Measurements from ENCODE around the gene TMOD1. TPM values are rescaled to one million over a fixed set of nuclear protein-coding genes. Genes with fewer than 3 reads are reported as not detected.

Gene TMOD1
- total and polyA plus RNA-seq, 2 experiments from 2014 or later = 0.69 to 4.5 TPM

- ATAC-seq = no peak
- no peaks in the 10 kb centered on the region for H3K27me3 Mint-ChIP-seq (ENCODE audit: insufficient read depth, low read depth, poor library complexity)
- Histone ChIP-seq H3K4me2 (no peak overlapping the region), H3K79me2 (replicated peaks; ENCODE audit: insufficient read depth) (no peaks in the 10 kb centered on the region), H4K20me1 (replicated peaks; ENCODE audit: insufficient read depth) (no peaks in the 10 kb centered on the region; the same call in 1 of the 2 replicates), H3K27me3 (ENCODE audit: insufficient read depth) (no peaks in the 10 kb centered on the region), H3K4me3 (no peak overlapping the region), H3K4me1 (ENCODE audit: insufficient read depth) (no peaks in the 10 kb centered on the region), H3F3A (replicated peaks; ENCODE audit: low read depth) (no peaks in the 10 kb centered on the region), H3K36me3 (ENCODE audit: insufficient read depth) (no peaks in the 10 kb centered on the region), H2AFZ (no peak overlapping the region), H3K9me2 (ENCODE audit: insufficient read depth) (peaks cover 3% of the 10 kb centered on the region; the same call in 1 of the 2 replicates), H3K27ac (ENCODE audit: low read depth) (no peak overlapping the region)
- H3K4me1 Mint-ChIP-seq = no peaks in the 10 kb centered on the region
- H3K36me3 Mint-ChIP-seq (ENCODE audit: low read depth) = no peaks in the 10 kb centered on the region
- H3K9me3 Mint-ChIP-seq = no peaks in the 10 kb centered on the region; the same call in 2 of the 3 replicates
- no peak overlapping the region for H3K27ac Mint-ChIP-seq
- no peak overlapping the region for H3K4me3 Mint-ChIP-seq
- DNase-seq (ENCODE audit: low spot score) = no peak
- TF ChIP-seq NANOG (IDR thresholded peaks at IDR 0.05; ENCODE audit: borderline replicate concordance) (no peak), REST (IDR thresholded peaks at IDR 0.05; ENCODE audit: unreplicated experiment) (no peak), ZNF114 (CRISPR knock-in tag; IDR thresholded peaks at IDR 0.05) (no peak), POLR2AphosphoS5 (IDR thresholded peaks at IDR 0.05; ENCODE audit: low read depth) (no peak), JUNB (IDR thresholded peaks at IDR 0.05; ENCODE audit: unreplicated experiment) (no peak), EZH2 (IDR thresholded peaks at IDR 0.05; ENCODE audit: low read depth, unreplicated experiment) (no peak), ZNF331 (CRISPR knock-in tag; IDR thresholded peaks at IDR 0.05; ENCODE audit: low read depth) (no peak)
- TF ChIP-seq, protein P1, sequence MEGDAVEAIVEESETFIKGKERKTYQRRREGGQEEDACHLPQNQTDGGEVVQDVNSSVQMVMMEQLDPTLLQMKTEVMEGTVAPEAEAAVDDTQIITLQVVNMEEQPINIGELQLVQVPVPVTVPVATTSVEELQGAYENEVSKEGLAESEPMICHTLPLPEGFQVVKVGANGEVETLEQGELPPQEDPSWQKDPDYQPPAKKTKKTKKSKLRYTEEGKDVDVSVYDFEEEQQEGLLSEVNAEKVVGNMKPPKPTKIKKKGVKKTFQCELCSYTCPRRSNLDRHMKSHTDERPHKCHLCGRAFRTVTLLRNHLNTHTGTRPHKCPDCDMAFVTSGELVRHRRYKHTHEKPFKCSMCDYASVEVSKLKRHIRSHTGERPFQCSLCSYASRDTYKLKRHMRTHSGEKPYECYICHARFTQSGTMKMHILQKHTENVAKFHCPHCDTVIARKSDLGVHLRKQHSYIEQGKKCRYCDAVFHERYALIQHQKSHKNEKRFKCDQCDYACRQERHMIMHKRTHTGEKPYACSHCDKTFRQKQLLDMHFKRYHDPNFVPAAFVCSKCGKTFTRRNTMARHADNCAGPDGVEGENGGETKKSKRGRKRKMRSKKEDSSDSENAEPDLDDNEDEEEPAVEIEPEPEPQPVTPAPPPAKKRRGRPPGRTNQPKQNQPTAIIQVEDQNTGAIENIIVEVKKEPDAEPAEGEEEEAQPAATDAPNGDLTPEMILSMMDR (conservative IDR thresholded peaks at IDR 0.05; ENCODE audit: low read depth in 2 of 2) = no peak
These were observed 13.6 kb upstream of the TMOD1 start for GRCh38 chr9:97487861-97488260.

- Histone ChIP-seq H3K4me2 (no peak overlapping the region), H3K79me2 (replicated peaks; ENCODE audit: insufficient read depth) (no peaks in the 10 kb centered on the region), H4K20me1 (replicated peaks; ENCODE audit: insufficient read depth) (no peaks in the 10 kb centered on the region; the same call in 1 of the 2 replicates), H3K36me3 (ENCODE audit: insufficient read depth) (no peaks in the 10 kb centered on the region), H3K4me1 (ENCODE audit: insufficient read depth) (no peaks in the 10 kb centered on the region), H3F3A (replicated peaks; ENCODE audit: low read depth) (no peaks in the 10 kb centered on the region), H3K9me2 (ENCODE audit: insufficient read depth) (peaks cover 5% of the 10 kb centered on the region), H3K4me3 (no peak overlapping the region), H2AFZ (no peak overlapping the region), H3K27me3 (ENCODE audit: insufficient read depth) (no peaks in the 10 kb centered on the region), H3K27ac (ENCODE audit: low read depth) (no peak overlapping the region)
- Mint-ChIP-seq H3K4me1 (no peaks in the 10 kb centered on the region), H3K27me3 (ENCODE audit: insufficient read depth, low read depth, poor library complexity) (peaks cover 2% of the 10 kb centered on the region), H3K36me3 (ENCODE audit: low read depth) (no peaks in the 10 kb centered on the region), H3K4me3 (no peak overlapping the region), H3K9me3 (no peaks in the 10 kb centered on the region; the same call in 2 of the 3 replicates), H3K27ac (no peak overlapping the region)
- no peak for ATAC-seq
- DNase-seq (ENCODE audit: low spot score) = no peak
- TF ChIP-seq, protein P2, sequence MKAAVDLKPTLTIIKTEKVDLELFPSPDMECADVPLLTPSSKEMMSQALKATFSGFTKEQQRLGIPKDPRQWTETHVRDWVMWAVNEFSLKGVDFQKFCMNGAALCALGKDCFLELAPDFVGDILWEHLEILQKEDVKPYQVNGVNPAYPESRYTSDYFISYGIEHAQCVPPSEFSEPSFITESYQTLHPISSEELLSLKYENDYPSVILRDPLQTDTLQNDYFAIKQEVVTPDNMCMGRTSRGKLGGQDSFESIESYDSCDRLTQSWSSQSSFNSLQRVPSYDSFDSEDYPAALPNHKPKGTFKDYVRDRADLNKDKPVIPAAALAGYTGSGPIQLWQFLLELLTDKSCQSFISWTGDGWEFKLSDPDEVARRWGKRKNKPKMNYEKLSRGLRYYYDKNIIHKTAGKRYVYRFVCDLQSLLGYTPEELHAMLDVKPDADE (IDR thresholded peaks at IDR 0.05) = no peak
- TF ChIP-seq, protein P1 (conservative IDR thresholded peaks at IDR 0.05; ENCODE audit: low read depth in 2 of 2) = no peak
- TF ChIP-seq POLR2AphosphoS5 (IDR thresholded peaks at IDR 0.05; ENCODE audit: low read depth) (no peak), NANOG (IDR thresholded peaks at IDR 0.05; ENCODE audit: borderline replicate concordance) (no peak), CREB1 (CRISPR knock-in tag; IDR thresholded peaks at IDR 0.05; ENCODE audit: low read depth) (no peak), ZNF114 (CRISPR knock-in tag; IDR thresholded peaks at IDR 0.05) (no peak), ZNF331 (CRISPR knock-in tag; IDR thresholded peaks at IDR 0.05; ENCODE audit: low read depth) (no peak), EZH2phosphoT487 (IDR thresholded peaks at IDR 0.05; ENCODE audit: unreplicated experiment) (no peak)
These were observed 10.1 kb upstream of the TMOD1 start for GRCh38 chr9:97491216-97491999.

All from GM23338 (cell line).